Progenitor cell of endocrine pancreas (in vitro differentiated cells): Measurements from ENCODE around the gene ASIC4. TPM values are rescaled to one million over a fixed set of nuclear protein-coding genes. Genes with fewer than 3 reads are reported as not detected.

Experiments
- DNase-seq: peaks from one replicate; pipeline ENCODE4 v3.0.0; 2021; ENCODE audit warnings: low spot score; ENCODE audit not compliant: unreplicated experiment
- H3K27ac Mint-ChIP-seq: 2 replicates; pipeline ENCODE4 v1.8.0; 2021; ENCODE audit warnings: mild to moderate bottlenecking, moderate library complexity, mixed read lengths
- H3K27me3 Mint-ChIP-seq: 2 replicates; pipeline ENCODE4 v1.8.0; 2021; ENCODE audit warnings: mixed read lengths
- H3K36me3 Mint-ChIP-seq: 2 replicates; pipeline ENCODE4 v1.8.0; 2022; ENCODE audit warnings: mixed read lengths; ENCODE audit not compliant: insufficient read depth
- H3K4me1 Mint-ChIP-seq: 2 replicates; pipeline ENCODE4 v1.8.0; 2021; ENCODE audit warnings: low read depth, mixed read lengths
- H3K4me3 Mint-ChIP-seq: 2 replicates; pipeline ENCODE4 v1.8.0; 2021; ENCODE audit warnings: low read depth, mild to moderate bottlenecking, moderate library complexity, mixed read lengths
- H3K9me3 Mint-ChIP-seq: 2 replicates; pipeline ENCODE4 v1.8.0; 2021; ENCODE audit warnings: low read depth, mixed read lengths
- total RNA-seq: library from RNA; stranded (reverse); gene quantifications from 2 replicates; pipeline ENCODE4 v1.2.1, GENCODE V29; 2021
- TF ChIP-seq, protein P1 (sequence below): fragments of 200-600 bp; sonication (generic); IDR thresholded peaks from one replicate; pipeline ENCODE4 v1.5.0; 2021; ENCODE audit warnings: antibody characterized with exemption, mild to moderate bottlenecking; ENCODE audit not compliant: unreplicated experiment

ASIC4 gene
- total RNA-seq, 1 donor from 2014 or later = 5.1 TPM

DNA sequence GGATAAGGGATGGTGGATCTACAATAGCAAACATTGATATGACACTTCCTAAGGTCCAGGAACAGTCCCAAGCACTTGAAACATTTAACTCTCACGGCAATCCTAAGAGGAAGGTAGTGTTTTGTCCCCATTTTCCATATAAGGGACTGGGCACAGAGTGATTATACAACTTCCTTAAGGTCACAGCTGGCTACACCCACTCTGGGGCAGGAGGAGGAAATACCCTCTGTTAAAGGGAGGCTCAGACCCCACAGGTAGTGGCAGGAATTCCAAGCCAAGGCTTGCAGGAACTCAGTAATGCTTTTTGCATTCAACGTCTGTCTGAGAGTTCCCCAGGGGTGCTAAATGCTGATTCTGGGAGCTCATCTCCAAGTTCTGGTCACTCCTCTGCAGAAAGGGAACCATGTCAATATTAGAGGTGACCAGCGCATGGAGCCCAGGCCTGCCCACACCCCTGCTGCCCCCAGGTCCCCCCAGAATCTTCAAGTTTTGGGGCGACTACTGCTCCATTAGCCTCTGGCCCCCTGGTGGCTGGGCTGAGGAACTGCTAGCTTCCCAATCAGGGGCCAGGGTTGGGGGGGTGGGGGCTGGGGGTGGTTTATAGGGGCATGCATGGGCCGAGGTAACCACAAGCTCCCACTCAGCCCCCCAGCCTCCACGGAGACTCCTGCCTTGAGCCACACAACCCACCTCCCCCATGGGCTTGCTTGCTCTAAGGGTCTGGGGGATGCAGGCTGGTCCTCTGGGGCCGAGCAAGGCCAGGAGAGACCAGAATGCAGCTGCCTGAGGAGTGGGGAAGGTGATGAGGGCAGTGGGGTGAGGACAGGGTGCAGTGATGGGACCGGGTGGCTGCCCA lies 46.0 kb downstream of the ASIC4 start:
- Mint-ChIP-seq H3K27ac (no peak overlapping the region), H3K36me3 (peaks cover 17% of the 10 kb centered on the region), H3K4me3 (no peak overlapping the region), H3K4me1 (peaks cover 11% of the 10 kb centered on the region), H3K27me3 (no peaks in the 10 kb centered on the region), H3K9me3 (no peaks in the 10 kb centered on the region)
- DNase-seq = no peak
- TF ChIP-seq, protein P1, sequence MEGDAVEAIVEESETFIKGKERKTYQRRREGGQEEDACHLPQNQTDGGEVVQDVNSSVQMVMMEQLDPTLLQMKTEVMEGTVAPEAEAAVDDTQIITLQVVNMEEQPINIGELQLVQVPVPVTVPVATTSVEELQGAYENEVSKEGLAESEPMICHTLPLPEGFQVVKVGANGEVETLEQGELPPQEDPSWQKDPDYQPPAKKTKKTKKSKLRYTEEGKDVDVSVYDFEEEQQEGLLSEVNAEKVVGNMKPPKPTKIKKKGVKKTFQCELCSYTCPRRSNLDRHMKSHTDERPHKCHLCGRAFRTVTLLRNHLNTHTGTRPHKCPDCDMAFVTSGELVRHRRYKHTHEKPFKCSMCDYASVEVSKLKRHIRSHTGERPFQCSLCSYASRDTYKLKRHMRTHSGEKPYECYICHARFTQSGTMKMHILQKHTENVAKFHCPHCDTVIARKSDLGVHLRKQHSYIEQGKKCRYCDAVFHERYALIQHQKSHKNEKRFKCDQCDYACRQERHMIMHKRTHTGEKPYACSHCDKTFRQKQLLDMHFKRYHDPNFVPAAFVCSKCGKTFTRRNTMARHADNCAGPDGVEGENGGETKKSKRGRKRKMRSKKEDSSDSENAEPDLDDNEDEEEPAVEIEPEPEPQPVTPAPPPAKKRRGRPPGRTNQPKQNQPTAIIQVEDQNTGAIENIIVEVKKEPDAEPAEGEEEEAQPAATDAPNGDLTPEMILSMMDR = peak; percentile 71

DNA sequence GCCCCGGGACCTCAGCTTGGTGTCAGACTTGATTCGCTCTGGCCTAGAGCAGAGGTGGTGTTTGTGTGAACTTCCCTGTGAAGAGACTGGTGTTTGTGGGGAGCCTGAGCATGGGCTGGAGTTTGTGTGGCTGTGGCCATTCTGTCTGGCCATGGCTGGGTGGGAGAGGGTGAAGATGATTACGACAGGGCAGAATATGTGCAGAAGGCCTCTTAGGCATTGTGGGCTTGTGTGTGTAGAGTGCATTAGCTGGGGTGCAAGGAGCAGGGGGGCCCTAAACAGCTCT lies 46.6 kb downstream of the ASIC4 start:
- no peak for DNase-seq
- peaks cover 16% of the 10 kb centered on the region for H3K36me3 Mint-ChIP-seq
- no peak overlapping the region for H3K4me3 Mint-ChIP-seq
- H3K4me1 Mint-ChIP-seq = peaks cover 11% of the 10 kb centered on the region
- no peaks in the 10 kb centered on the region for H3K27me3 Mint-ChIP-seq
- no peaks in the 10 kb centered on the region for H3K9me3 Mint-ChIP-seq
- TF ChIP-seq, protein P1 = no peak
- H3K27ac Mint-ChIP-seq = no peak overlapping the region

DNA sequence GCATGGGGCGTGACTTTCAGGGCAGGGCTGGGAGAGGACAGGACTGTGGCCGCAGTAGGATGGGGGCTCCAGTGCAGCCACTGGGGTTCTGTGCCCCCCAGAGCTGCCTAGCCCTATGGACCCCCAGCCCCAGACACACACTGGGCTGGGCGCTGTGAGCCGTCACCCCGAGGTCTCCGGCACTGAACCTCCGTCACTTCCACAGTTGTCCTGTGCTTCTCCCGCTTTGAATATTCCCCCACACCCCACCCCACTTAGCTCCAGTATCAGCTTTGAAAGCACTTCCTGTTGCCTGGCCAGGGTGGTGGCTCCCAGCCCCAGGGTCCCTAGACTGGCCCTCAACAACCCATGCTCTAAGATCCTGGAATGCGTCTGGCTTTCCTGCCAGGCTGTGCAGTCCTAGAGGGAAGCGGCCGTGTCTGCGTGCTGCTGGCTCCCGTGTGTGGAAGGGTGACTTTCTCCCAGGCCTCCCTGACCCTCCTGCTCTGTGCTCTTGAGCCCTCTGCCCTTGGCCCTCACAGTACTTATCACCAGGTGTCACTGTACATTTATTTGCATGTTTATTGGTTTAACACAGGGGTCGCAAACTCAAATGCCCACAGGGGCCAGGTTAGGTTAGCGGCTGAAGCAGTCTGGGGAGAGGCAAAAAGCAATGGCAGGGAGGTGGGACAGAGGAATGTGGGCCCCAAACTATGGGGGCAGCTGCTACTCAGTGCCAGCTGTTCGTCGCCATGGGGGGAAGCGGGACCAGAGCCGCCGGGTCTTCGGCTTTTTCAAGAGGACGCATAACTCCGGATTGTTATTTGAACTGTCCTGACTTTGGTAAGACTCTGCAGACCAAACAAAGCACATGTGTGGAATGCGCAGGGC lies 47.1 kb downstream of the ASIC4 start:
- Mint-ChIP-seq H3K4me3 (no peak overlapping the region), H3K27me3 (no peaks in the 10 kb centered on the region), H3K27ac (peak overlapping the region; percentile 20), H3K36me3 (peaks cover 21% of the 10 kb centered on the region), H3K9me3 (no peaks in the 10 kb centered on the region), H3K4me1 (peaks cover 11% of the 10 kb centered on the region)
- DNase-seq = no peak
- TF ChIP-seq, protein P1 = no peak

DNA sequence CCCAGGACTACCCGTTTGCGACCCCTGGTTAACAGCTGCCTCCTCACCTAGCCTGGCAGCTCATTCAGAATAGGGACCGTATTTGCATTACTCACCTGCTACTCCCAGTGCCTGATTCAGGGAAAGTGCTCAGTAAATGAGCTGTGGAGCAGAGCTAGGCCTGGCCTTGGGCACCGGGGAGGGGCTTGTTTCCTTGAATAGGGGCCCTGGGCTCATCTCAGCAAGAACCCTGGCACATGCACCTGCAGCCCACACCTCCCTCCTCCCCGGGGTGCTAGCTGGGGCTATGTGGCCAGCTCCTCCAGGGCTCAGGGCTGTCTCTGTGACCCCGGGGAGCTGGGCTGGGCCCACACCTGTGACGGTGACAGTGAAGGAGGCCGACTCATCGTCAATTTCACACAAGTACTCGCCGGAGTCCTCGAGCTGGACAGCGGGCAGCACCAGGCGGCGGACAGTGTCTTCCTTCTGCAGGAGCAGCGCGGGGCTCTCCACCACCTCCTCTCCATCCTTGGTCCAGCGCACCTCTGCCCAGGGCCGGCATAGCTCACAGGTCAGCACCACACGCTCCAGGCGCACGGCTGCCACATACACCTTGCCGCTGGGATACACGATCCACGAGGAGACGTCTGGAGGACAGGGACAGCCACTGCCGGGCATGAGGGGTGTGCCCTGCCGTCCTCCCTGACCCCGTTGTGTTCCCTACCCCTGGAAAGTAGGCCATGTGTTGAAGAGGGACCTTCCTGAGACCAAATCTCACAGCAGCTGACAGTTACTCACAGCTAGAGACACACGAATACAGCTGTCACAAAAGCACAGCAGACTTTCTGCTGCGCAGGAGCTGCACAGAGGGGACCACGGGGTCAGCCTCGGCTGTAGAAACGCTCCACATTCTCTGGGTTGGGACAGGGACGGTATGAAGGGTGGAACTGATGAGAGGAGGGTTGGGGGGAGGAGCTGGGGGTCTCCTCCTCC lies 48.1 kb downstream of the ASIC4 start:
- no peak for DNase-seq
- TF ChIP-seq, protein P1 = no peak
- Mint-ChIP-seq H3K36me3 (peaks cover 24% of the 10 kb centered on the region), H3K9me3 (no peaks in the 10 kb centered on the region), H3K4me1 (peaks cover 11% of the 10 kb centered on the region), H3K27ac (peak overlapping the region; percentile 29), H3K27me3 (no peaks in the 10 kb centered on the region), H3K4me3 (no peak overlapping the region)
